ENCODE measurements around the gene PGBD5. TPM values are rescaled to one million over a fixed set of nuclear protein-coding genes. Genes with fewer than 3 reads are reported as not detected.
A peak's percentile ranks its signal among the peaks of the same experiment; 100 is the strongest.

Gene PGBD5
- total and polyA plus RNA-seq, 4 donors: 0.54 to 3.0 (median 1.8) TPM

- Histone ChIP-seq H3K27me3 (ENCODE audit: control insufficient read depth in 3 of 3, insufficient read depth in 3 of 3, low read length in 2 of 3) (peaks cover 0 to 3% (median 0%) of the 10 kb centered on the region in 3 donors), H3K36me3 (ENCODE audit: control insufficient read depth in 4 of 4, insufficient read depth in 4 of 4, low read length in 4 of 4) (no peaks in the 10 kb centered on the region), H3K27ac (ENCODE audit: low read depth in 1 of 2, low read length in 1 of 2) (no peak overlapping the region), H3K4me3 (no peak overlapping the region), H3K4me1 (ENCODE audit: control insufficient read depth in 5 of 5, insufficient read depth in 5 of 5, low read length in 5 of 5) (no peaks in the 10 kb centered on the region), H3K9ac (ENCODE audit: insufficient read depth in 1 of 2, low read length in 2 of 2) (no peak overlapping the region), H3K9me3 (ENCODE audit: control insufficient read depth in 4 of 4, insufficient read depth in 3 of 4, low read length in 3 of 4) (no peaks in the 10 kb centered on the region)
- 77 to 86% methylated on average over 10 of the region's 10 CpGs for WGBS, 2 donors
- TF ChIP-seq, protein P1, sequence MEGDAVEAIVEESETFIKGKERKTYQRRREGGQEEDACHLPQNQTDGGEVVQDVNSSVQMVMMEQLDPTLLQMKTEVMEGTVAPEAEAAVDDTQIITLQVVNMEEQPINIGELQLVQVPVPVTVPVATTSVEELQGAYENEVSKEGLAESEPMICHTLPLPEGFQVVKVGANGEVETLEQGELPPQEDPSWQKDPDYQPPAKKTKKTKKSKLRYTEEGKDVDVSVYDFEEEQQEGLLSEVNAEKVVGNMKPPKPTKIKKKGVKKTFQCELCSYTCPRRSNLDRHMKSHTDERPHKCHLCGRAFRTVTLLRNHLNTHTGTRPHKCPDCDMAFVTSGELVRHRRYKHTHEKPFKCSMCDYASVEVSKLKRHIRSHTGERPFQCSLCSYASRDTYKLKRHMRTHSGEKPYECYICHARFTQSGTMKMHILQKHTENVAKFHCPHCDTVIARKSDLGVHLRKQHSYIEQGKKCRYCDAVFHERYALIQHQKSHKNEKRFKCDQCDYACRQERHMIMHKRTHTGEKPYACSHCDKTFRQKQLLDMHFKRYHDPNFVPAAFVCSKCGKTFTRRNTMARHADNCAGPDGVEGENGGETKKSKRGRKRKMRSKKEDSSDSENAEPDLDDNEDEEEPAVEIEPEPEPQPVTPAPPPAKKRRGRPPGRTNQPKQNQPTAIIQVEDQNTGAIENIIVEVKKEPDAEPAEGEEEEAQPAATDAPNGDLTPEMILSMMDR (IDR thresholded peaks at IDR 0.05; ENCODE audit: control extremely low read depth, extremely low read depth): no peak
- no peak for ATAC-seq (ENCODE audit: insufficient read depth, low FRiP score)
- DNase-seq: no peak
Measured at GRCh38 chr1:230286890-230287269, 139.3 kb downstream of the PGBD5 start.

DNA sequence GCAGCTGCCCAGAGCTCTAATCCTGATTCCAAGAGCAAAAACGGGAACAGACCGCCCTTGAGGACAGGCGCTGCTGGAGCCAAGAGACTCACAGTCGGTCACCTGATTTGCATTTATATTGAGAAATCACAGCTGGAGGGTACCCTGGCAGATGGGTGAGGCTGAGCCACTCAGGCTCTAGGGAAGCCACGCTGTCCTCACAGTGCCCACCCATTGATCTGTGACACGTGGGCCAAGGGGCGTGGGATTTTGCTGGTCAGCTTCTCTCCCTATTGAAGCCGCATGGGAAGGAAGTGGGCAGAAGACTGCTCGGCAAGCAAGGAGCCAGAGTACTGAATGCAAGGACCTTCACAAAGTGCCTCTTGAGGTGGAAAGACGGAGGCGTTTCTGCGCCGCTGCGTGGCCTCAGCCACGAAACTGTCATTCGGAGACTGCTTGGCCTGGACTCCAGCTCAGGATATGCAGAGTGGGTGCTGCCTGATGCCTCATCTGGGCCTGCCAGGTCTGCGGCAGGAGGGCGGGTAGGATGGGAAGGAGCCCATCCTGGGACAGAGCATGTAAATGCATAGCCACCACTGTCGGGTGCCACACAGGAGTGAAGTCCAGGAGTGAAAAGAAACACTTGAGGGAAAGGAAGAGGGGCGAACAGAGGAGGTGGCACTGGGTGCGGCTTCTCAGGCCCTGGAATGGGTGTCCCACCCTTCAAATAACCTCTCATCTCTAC is 139.8 kb downstream of the PGBD5 start:
- Histone ChIP-seq H3K36me3 (ENCODE audit: control insufficient read depth in 4 of 4, insufficient read depth in 4 of 4, low read length in 4 of 4) (no peaks in the 10 kb centered on the region), H3K4me3 (no peak overlapping the region), H3K4me1 (ENCODE audit: control insufficient read depth in 5 of 5, insufficient read depth in 5 of 5, low read length in 5 of 5) (no peaks in the 10 kb centered on the region), H3K9ac (ENCODE audit: insufficient read depth in 1 of 2, low read length in 2 of 2) (no peak overlapping the region), H3K27me3 (ENCODE audit: control insufficient read depth in 3 of 3, insufficient read depth in 3 of 3, low read length in 2 of 3) (no peaks in the 10 kb centered on the region), H3K27ac (ENCODE audit: low read depth in 1 of 2, low read length in 1 of 2) (no peak overlapping the region), H3K9me3 (ENCODE audit: control insufficient read depth in 4 of 4, insufficient read depth in 3 of 4, low read length in 3 of 4) (no peaks in the 10 kb centered on the region)
- DNase-seq (no peak), ATAC-seq (ENCODE audit: insufficient read depth, low FRiP score) (no peak)
- TF ChIP-seq, protein P1 (IDR thresholded peaks at IDR 0.05; ENCODE audit: control extremely low read depth, extremely low read depth): no peak
- 87 to 88% methylated on average over 21 of the region's 21 CpGs for WGBS, 2 donors

DNA sequence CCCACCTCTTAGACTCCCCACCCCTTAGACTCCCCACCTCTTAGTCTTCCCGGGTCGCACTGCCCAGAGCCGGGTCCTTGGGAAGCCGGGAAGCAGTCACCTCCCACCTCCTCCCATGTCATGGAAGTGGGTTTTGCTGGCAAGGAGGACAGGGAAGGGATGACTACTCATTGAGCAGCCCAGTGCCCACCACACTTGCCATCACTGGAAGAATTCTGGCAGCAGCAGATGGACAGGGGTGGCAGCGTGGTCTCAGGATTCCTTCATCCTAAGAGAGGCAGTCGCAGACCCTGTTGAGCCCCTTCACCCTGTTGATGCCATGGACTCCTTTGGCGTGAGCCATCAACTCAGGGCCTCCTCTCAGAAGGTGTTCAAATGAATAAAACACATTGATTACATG is 140.8 kb downstream of the PGBD5 start:
- H3K27ac ChIP-seq (ENCODE audit: low read depth in 1 of 2, low read length in 1 of 2): no peak overlapping the region
- TF ChIP-seq, protein P1 (IDR thresholded peaks at IDR 0.05; ENCODE audit: control extremely low read depth, extremely low read depth): no peak
- peaks cover 0 to 7% (median 0%) of the 10 kb centered on the region in 4 donors for H3K36me3 ChIP-seq (ENCODE audit: control insufficient read depth in 4 of 4, insufficient read depth in 4 of 4, low read length in 4 of 4)
- H3K9ac ChIP-seq (ENCODE audit: insufficient read depth in 1 of 2, low read length in 2 of 2): no peak overlapping the region
- DNase-seq (peak in 1 of 3 donors; percentile 1), ATAC-seq (ENCODE audit: insufficient read depth, low FRiP score) (no peak)
- peaks cover 0 to 2% (median 0%) of the 10 kb centered on the region in 5 donors for H3K4me1 ChIP-seq (ENCODE audit: control insufficient read depth in 5 of 5, insufficient read depth in 5 of 5, low read length in 5 of 5)
- no peak overlapping the region for H3K4me3 ChIP-seq
- H3K9me3 ChIP-seq (ENCODE audit: control insufficient read depth in 4 of 4, insufficient read depth in 3 of 4, low read length in 3 of 4): no peaks in the 10 kb centered on the region
- H3K27me3 ChIP-seq (ENCODE audit: control insufficient read depth in 3 of 3, insufficient read depth in 3 of 3, low read length in 2 of 3): no peaks in the 10 kb centered on the region
- WGBS, 2 donors: 91 to 92% methylated on average over 7 of the region's 7 CpGs
